ENCODE data around the gene MAD1L1. TPM values are rescaled to one million over a fixed set of nuclear protein-coding genes. Genes with fewer than 3 reads are reported as not detected.

Gene MAD1L1
- total and polyA plus RNA-seq, 2 of the 8 experiments (the other 6 are each of a cell fraction or from before 2014, with no cell fraction given): 40.4 to 44.6 TPM

GRCh38 chr7:1975581-1975980, 257.2 kb downstream of the MAD1L1 start:
- no peaks in the 10 kb centered on the region for H3K4me1 ChIP-seq (replicated peaks in 1 of 4; ENCODE audit: control insufficient read depth in 3 of 4, insufficient read depth in 4 of 4, low read length in 3 of 4)
- no peak overlapping the region for H4K91ac ChIP-seq (replicated peaks; ENCODE audit: insufficient read length, low read length)
- CTCF ChIA-PET (ENCODE audit: partially characterized antibody): interaction anchor here (1.1 to 1.4 kb wide), 3 partner anchors 10 to 92 kb away, joined by 3 to 4 read pairs (median 4); no protein-coding TSS in a partner anchor
- no peaks in the 10 kb centered on the region for H3K79me2 ChIP-seq (ENCODE audit: control insufficient read depth in 1 of 2, insufficient read depth in 2 of 2, low read length in 2 of 2)
- H4K5ac ChIP-seq (ENCODE audit: insufficient read length, low read depth, low read length): no peak overlapping the region
- no peak overlapping the region for H3K4me2 ChIP-seq (ENCODE audit: insufficient read depth in 1 of 2, low read depth in 2 of 2, low read length in 2 of 2)
- no peak overlapping the region for H2BK12ac ChIP-seq (ENCODE audit: low read depth, low read length)
- H3K79me1 ChIP-seq (ENCODE audit: low read depth, low read length): no peaks in the 10 kb centered on the region
- H3K23ac ChIP-seq (ENCODE audit: insufficient read length): no peak overlapping the region
- no peaks in the 10 kb centered on the region for H4K20me1 ChIP-seq (replicated peaks in 1 of 2; ENCODE audit: control insufficient read depth in 1 of 2, insufficient read depth in 2 of 2, low read length in 2 of 2)
- H3K9ac ChIP-seq (replicated peaks in 1 of 4; ENCODE audit: extremely low read depth in 1 of 4, low read depth in 3 of 4, low read length in 3 of 4): no peak overlapping the region
- H3K27me3 ChIP-seq (replicated peaks in 1 of 4; ENCODE audit: control insufficient read depth in 3 of 4, extremely low read depth in 1 of 4, insufficient read depth in 3 of 4, low read length in 3 of 4): no peaks in the 10 kb centered on the region
- DNase-seq (ENCODE audit: low read depth in 1 of 2, low spot score in 2 of 2): no peak
- no peak overlapping the region for H2AK5ac ChIP-seq (ENCODE audit: low read depth, low read length)
- H2BK120ac ChIP-seq (replicated peaks; ENCODE audit: low read depth, low read length): no peak overlapping the region
- H2BK15ac ChIP-seq (ENCODE audit: low read length): no peak overlapping the region
- no peak overlapping the region for H3K27ac ChIP-seq (ENCODE audit: low read depth, low read length)
- no peak overlapping the region for H2BK20ac ChIP-seq (ENCODE audit: low read length)
- no peak overlapping the region for H2BK5ac ChIP-seq (ENCODE audit: low read depth, low read length)
- H3K36me3 ChIP-seq (ENCODE audit: control insufficient read depth in 2 of 4, insufficient read depth in 4 of 4, low read length in 3 of 4): peaks cover 0 to 16% (median 8%) of the 10 kb centered on the region in 4 experiments; a peak in 4 of 8 replicates
- no peak overlapping the region for H3K14ac ChIP-seq (ENCODE audit: insufficient read length)
- H3K9me3 ChIP-seq (ENCODE audit: insufficient read depth in 2 of 2, low read depth in 1 of 2, low read length in 1 of 2): peaks cover 8 to 25% of the 10 kb centered on the region in 2 experiments
- POLR2A ChIA-PET (ENCODE audit: partially characterized antibody): no interaction called here
- no peak overlapping the region for H4K8ac ChIP-seq (ENCODE audit: extremely low read depth, insufficient read depth, low read length)
- H3K56ac ChIP-seq (replicated peaks; ENCODE audit: insufficient read length, low read depth, low read length): no peak overlapping the region
- WGBS, 2 experiments (ENCODE audit: extremely low coverage in 1 of 2, insufficient coverage in 1 of 2, insufficient read length in 1 of 2, insufficient replicate concordance in 2 of 2, low coverage in 1 of 2, low lambda C conversion rate in 2 of 2, missing lambda C conversion rate in 1 of 2): 92% methylated on average over 12 of the region's 12 CpGs; no CpG with 5 or more reads in 1 of the 2 experiments
- no peak overlapping the region for H3K4me3 ChIP-seq (ENCODE audit: extremely low read depth in 1 of 4, insufficient read depth in 2 of 4, low read depth in 3 of 4, low read length in 4 of 4)
- FAIRE-seq: no peak
- no peak overlapping the region for H3K4ac ChIP-seq (replicated peaks; ENCODE audit: insufficient read length, low read depth, low read length)
- H3K23me2 ChIP-seq (ENCODE audit: low read depth, low read length): no peaks in the 10 kb centered on the region
- no peak overlapping the region for H3K18ac ChIP-seq (ENCODE audit: extremely low read depth, low read length)
- H2AFZ ChIP-seq (ENCODE audit: low read length): no peak overlapping the region
- TF ChIP-seq POLR2AphosphoS5 (IDR thresholded peaks at IDR 0.05; ENCODE audit: low read depth, low read length): no peak
- TF ChIP-seq ASH2L (IDR thresholded peaks at IDR 0.05; ENCODE audit: low read length): no peak
- no peak for TF ChIP-seq USF2 (IDR thresholded peaks at IDR 0.05; ENCODE audit: low read length)
- no peak for TF ChIP-seq EP300 (IDR thresholded peaks at IDR 0.05; ENCODE audit: borderline replicate concordance in 1 of 2, low read depth in 2 of 2, low read length in 2 of 2)
- no peak for TF ChIP-seq MAX (IDR thresholded peaks at IDR 0.05)
- TF ChIP-seq TEAD4 (IDR thresholded peaks at IDR 0.05; ENCODE audit: low read depth, low read length): no peak
- TF ChIP-seq KDM1A (IDR thresholded peaks at IDR 0.05; ENCODE audit: borderline replicate concordance, low read length): no peak
- no peak for TF ChIP-seq CBX5 (IDR thresholded peaks at IDR 0.05; ENCODE audit: low read depth, low read length)
- TF ChIP-seq JUN (IDR thresholded peaks at IDR 0.05; ENCODE audit: low read depth, low read length): no peak
- no peak for TF ChIP-seq TAF1 (IDR thresholded peaks at IDR 0.05; ENCODE audit: low read depth, low read length)
- TF ChIP-seq EGR1 (IDR thresholded peaks at IDR 0.05; ENCODE audit: borderline replicate concordance, low read depth, low read length): no peak
- TF ChIP-seq TBP (IDR thresholded peaks at IDR 0.05; ENCODE audit: low read depth, low read length): no peak
- no peak for TF ChIP-seq SP1 (IDR thresholded peaks at IDR 0.05; ENCODE audit: low read depth, low read length)
- no peak for TF ChIP-seq SIN3A (conservative IDR thresholded peaks at IDR 0.05 in 1 of 2, IDR thresholded peaks at IDR 0.05 in 1 of 2; ENCODE audit: low read depth in 1 of 2, low read length in 2 of 2)
